A673 (cell line): ENCODE results near the gene MAP3K21. TPM values are rescaled to one million over a fixed set of nuclear protein-coding genes. Genes with fewer than 3 reads are reported as not detected.

Experiments
- BruUV-seq: library from RNA; stranded (reverse); fragments of 400-500 nt; replicated peaks from 2 replicates; lab custom pipeline; 2021; lab: Mats Ljungman, UMichigan
- CTCF ChIA-PET: fragments of 300-600 bp; sonication (Branson Sonifier 250); formaldehyde crosslinking; loops from one replicate; lab custom pipeline; 2022; ENCODE audit warnings: antibody characterized with exemption; lab: Charles Lee
- POLR2A ChIA-PET: fragments of 300-600 bp; sonication (Branson Sonifier 250); formaldehyde crosslinking; loops from one replicate; lab custom pipeline; 2022; ENCODE audit warnings: antibody characterized with exemption; ENCODE audit not compliant: low non-redundant PET; lab: Charles Lee
- DNase-seq: peaks from one replicate; pipeline ENCODE4 v3.0.0-alpha.2; 2015; ENCODE audit warnings: low spot score
- H3K27ac ChIP-seq: fragments of 200-600 bp; sonication (generic); 2 replicates; pipeline ENCODE4 v1.5.1; 2016; ENCODE audit warnings: mixed run types, low read depth, mild to moderate bottlenecking, mixed read lengths, antibody characterized with exemption, low read length; ENCODE audit not compliant: poor library complexity, severe bottlenecking
- H3K27me3 ChIP-seq: fragments of 200-600 bp; sonication (generic); replicated peaks from 2 replicates; pipeline ENCODE4 v1.6.1; 2017; ENCODE audit warnings: mixed run types, low read depth, mild to moderate bottlenecking, mixed read lengths, antibody characterized with exemption, low read length; ENCODE audit not compliant: insufficient read depth, poor library complexity
- H3K36me3 ChIP-seq: fragments of 200-600 bp; sonication (generic); 2 replicates; pipeline ENCODE4 v1.6.1; 2016; ENCODE audit warnings: mixed run types, mild to moderate bottlenecking, mixed read lengths, antibody characterized with exemption, low read length; ENCODE audit not compliant: insufficient read depth, poor library complexity, severe bottlenecking
- H3K4me1 ChIP-seq: fragments of 200-600 bp; sonication (generic); 2 replicates; pipeline ENCODE4 v1.6.1; 2017; ENCODE audit warnings: mixed run types, mild to moderate bottlenecking, mixed read lengths, antibody characterized with exemption, low read length; ENCODE audit not compliant: insufficient read depth, poor library complexity, severe bottlenecking
- H3K4me3 ChIP-seq: fragments of 200-600 bp; sonication (generic); 2 replicates; pipeline ENCODE4 v1.5.1; 2016; ENCODE audit warnings: low read depth, mixed run types, mild to moderate bottlenecking, mixed read lengths, low read length; ENCODE audit not compliant: poor library complexity, severe bottlenecking
- H3K9me3 ChIP-seq: fragments of 200-600 bp; sonication (generic); 2 replicates; pipeline ENCODE4 v1.6.1; 2016; ENCODE audit warnings: mixed run types, low read depth, mild to moderate bottlenecking, mixed read lengths, antibody characterized with exemption, low read length; ENCODE audit not compliant: poor library complexity, severe bottlenecking
- CTCF ChIP-seq: fragments of 300-800, 200-600 bp; sonication (generic); conservative IDR thresholded peaks from 2 replicates; pipeline ENCODE4 v1.5.1; 2017; ENCODE audit warnings: low read depth, mild to moderate bottlenecking, antibody characterized with exemption, low read length, moderate library complexity, mixed read lengths
- EZH2 ChIP-seq: fragments of 200-600 bp; sonication (generic); IDR thresholded peaks from 2 replicates; pipeline ENCODE4 v1.6.1; 2017; ENCODE audit warnings: borderline replicate concordance, low read depth, mild to moderate bottlenecking, mixed read lengths, antibody characterized with exemption, low read length; ENCODE audit not compliant: poor library complexity, severe bottlenecking
- intact Hi-C: fragments of 100-400 bp; cut with micrococcal nuclease; formaldehyde crosslinking; loops from one replicate; pipeline ENCODE4 v1.10.0; 2022; ENCODE audit not compliant: unreplicated experiment
- total RNA-seq: library from RNA; stranded (reverse); gene quantifications from 2 replicates; pipeline ENCODE4 v1.2.3, GENCODE V29; 2021

Gene MAP3K21
- total RNA-seq, 1 experiment from 2014 or later: 0.88 TPM

GRCh38 chr1:233394860-233395717 is 67.6 kb downstream of the MAP3K21 start:
- peak; percentile 89 for TF ChIP-seq CTCF
- no peak for TF ChIP-seq EZH2
- intact Hi-C loops: loop anchor here (2.0 to 10.0 kb wide), 2 partner anchors 400 to 670 kb away; no protein-coding TSS in a partner anchor
- no TSS peak for BruUV-seq
- Histone ChIP-seq H3K4me1 (no peaks in the 10 kb centered on the region), H3K9me3 (no peaks in the 10 kb centered on the region), H3K36me3 (no peaks in the 10 kb centered on the region), H3K4me3 (no peak overlapping the region), H3K27me3 (no peaks in the 10 kb centered on the region), H3K27ac (no peak overlapping the region)
- DNase-seq: peak; percentile 74
- ChIA-PET CTCF (interaction anchor here (0.6 kb wide), 2 partner anchors 31 to 395 kb away, joined by 4 to 11 read pairs; no protein-coding TSS in a partner anchor), POLR2A (no interaction called here)

- no peak overlapping the region for H3K4me3 ChIP-seq
- intact Hi-C loops: loop anchor here (2.0 to 10.0 kb wide), 2 partner anchors 399 to 669 kb away; no protein-coding TSS in a partner anchor
- H3K27me3 ChIP-seq: no peaks in the 10 kb centered on the region
- H3K9me3 ChIP-seq: no peaks in the 10 kb centered on the region
- no peak for TF ChIP-seq EZH2
- TF ChIP-seq CTCF: no peak
- CTCF ChIA-PET: interaction anchor here (0.6 kb wide), 1 partner anchor 32 kb away, joined by 4 read pairs; no protein-coding TSS in a partner anchor
- no peak overlapping the region for H3K27ac ChIP-seq
- POLR2A ChIA-PET: no interaction called here
- DNase-seq: no peak
- BruUV-seq: no TSS peak
- no peaks in the 10 kb centered on the region for H3K4me1 ChIP-seq
- no peaks in the 10 kb centered on the region for H3K36me3 ChIP-seq
Observed at GRCh38 chr1:233395863-233396646, 68.5 kb downstream of the MAP3K21 start.

GRCh38 chr1:233406339-233406960 is 78.9 kb downstream of the MAP3K21 start:
- Histone ChIP-seq H3K4me3 (no peak overlapping the region), H3K27ac (no peak overlapping the region), H3K4me1 (no peaks in the 10 kb centered on the region), H3K9me3 (peaks cover 5% of the 10 kb centered on the region), H3K27me3 (no peaks in the 10 kb centered on the region), H3K36me3 (no peaks in the 10 kb centered on the region)
- ChIA-PET CTCF (no interaction called here), POLR2A (no interaction called here)
- DNase-seq: no peak
- TF ChIP-seq EZH2 (no peak), CTCF (no peak)
- intact Hi-C loops: no loop called here
- no TSS peak for BruUV-seq
